ENCODE data around the gene RFLNA. TPM values are rescaled to one million over a fixed set of nuclear protein-coding genes. Genes with fewer than 3 reads are reported as not detected.

RFLNA gene
- total and polyA plus RNA-seq, 2 of the 4 experiments (the other 2 are of a cell fraction), result not detected

DNA sequence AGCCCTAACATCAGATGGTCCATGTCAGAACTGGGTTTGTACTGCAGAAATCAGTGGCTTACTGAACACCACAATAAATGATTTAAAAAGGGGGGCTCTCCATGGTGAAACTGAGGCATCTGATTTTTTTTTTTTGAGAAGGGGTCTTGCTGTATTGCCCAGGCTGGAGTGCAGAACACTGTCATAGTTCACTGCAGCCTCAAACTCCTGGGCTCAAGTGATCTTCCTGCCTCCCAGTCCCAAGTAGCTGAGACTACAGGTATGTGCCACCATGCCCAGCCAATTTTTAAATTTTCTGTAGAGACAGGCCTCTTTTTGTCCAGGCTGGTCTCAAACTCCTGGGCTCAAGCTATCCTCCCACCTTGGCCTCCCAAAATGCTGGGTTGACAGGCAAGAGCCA, 57.4 kb downstream of the RFLNA start:
- in situ Hi-C loops (cut with MboI; ENCODE audit: low sequenced_read_pairs) (no loop called here), intact Hi-C loops (cut with micrococcal nuclease) (no loop called here), dilution Hi-C loops (cut with HindIII; ENCODE audit: low sequenced_read_pairs, unreplicated experiment) (no loop called here)
- POLR2A ChIA-PET (ENCODE audit: unreplicated experiment), result no interaction called here
- Histone ChIP-seq H2BK20ac (ENCODE audit: low read depth, low read length) (no peak overlapping the region), H4K91ac (ENCODE audit: insufficient read depth, low read depth, low read length) (no peak overlapping the region), H2AK9ac (replicated peaks; ENCODE audit: low read depth, low read length, poor library complexity) (no peak overlapping the region), H3K27ac (ENCODE audit: insufficient read depth, low read length) (no peak overlapping the region), H3K36me3 (ENCODE audit: control insufficient read depth, insufficient read depth, low read length) (peaks cover 90% of the 10 kb centered on the region), H3K9me3 (ENCODE audit: control insufficient read depth, insufficient read depth, low read length) (no peaks in the 10 kb centered on the region), H2BK15ac (ENCODE audit: low read depth, low read length) (no peak overlapping the region), H3K4me3 (ENCODE audit: insufficient read depth, low read depth, low read length) (no peak overlapping the region), H3K18ac (ENCODE audit: low read depth, low read length) (no peak overlapping the region), H4K5ac (ENCODE audit: low read depth, low read length) (no peak overlapping the region), H3K9ac (ENCODE audit: low read depth, low read length) (no peak overlapping the region), H3K4me1 (ENCODE audit: control insufficient read depth, insufficient read depth, low read length) (no peaks in the 10 kb centered on the region), H4K8ac (ENCODE audit: low read depth in 2 of 2, low read length in 2 of 2) (no peak overlapping the region), H2AK5ac (ENCODE audit: low read depth, low read length) (no peak overlapping the region), H3K79me1 (ENCODE audit: low read depth in 1 of 2, low read length in 2 of 2) (peaks cover 17 to 69% of the 10 kb centered on the region in 2 experiments), H3K14ac (replicated peaks; ENCODE audit: low read depth, low read length) (no peak overlapping the region), H3K4me2 (ENCODE audit: low read depth, low read length) (no peak overlapping the region), H3K56ac (ENCODE audit: extremely low read depth, insufficient read depth, low read length) (no peak overlapping the region), H3K4ac (ENCODE audit: low read depth, low read length) (no peak overlapping the region), H2BK120ac (ENCODE audit: low read depth, low read length) (no peak overlapping the region), H4K20me1 (ENCODE audit: insufficient read depth, low read length) (peaks cover 45% of the 10 kb centered on the region), H2BK5ac (ENCODE audit: low read depth, low read length, poor library complexity, severe bottlenecking) (no peak overlapping the region), H2AFZ (replicated peaks; ENCODE audit: low read length, poor library complexity) (no peak overlapping the region), H3K27me3 (ENCODE audit: control insufficient read depth, insufficient read depth, low read length) (no peaks in the 10 kb centered on the region), H3K9me1 (ENCODE audit: insufficient read depth, low read length) (no peaks in the 10 kb centered on the region), H3K23ac (ENCODE audit: low read depth, low read length) (no peak overlapping the region)
- ATAC-seq (ENCODE audit: low read depth), result no peak
- BruUV-seq (replicated peaks), result no TSS peak
- DNase-seq, result no peak
- CTCF ChIA-PET, result interaction anchor here (0.8 kb wide), 1 partner anchor 536 kb away, joined by 3 read pairs; no protein-coding TSS in a partner anchor
- no peak for TF ChIP-seq MXI1 (IDR thresholded peaks at IDR 0.05; ENCODE audit: borderline replicate concordance, low read depth, low read length)
- no peak for TF ChIP-seq CEBPB (IDR thresholded peaks at IDR 0.05; ENCODE audit: low read depth, low read length)
- TF ChIP-seq MAZ (IDR thresholded peaks at IDR 0.05; ENCODE audit: borderline replicate concordance, low read depth, low read length), result no peak
- TF ChIP-seq CHD1 (IDR thresholded peaks at IDR 0.05; ENCODE audit: low read depth, low read length), result no peak
- no peak for TF ChIP-seq POLR2A (IDR thresholded peaks at IDR 0.05; ENCODE audit: low read depth, low read length)
- TF ChIP-seq RFX5 (IDR thresholded peaks at IDR 0.05; ENCODE audit: low read depth, low read length), result no peak
- no peak for TF ChIP-seq RCOR1 (IDR thresholded peaks at IDR 0.05; ENCODE audit: insufficient replicate concordance, low read length)
- TF ChIP-seq FOS (IDR thresholded peaks at IDR 0.05; ENCODE audit: low read depth, low read length), result no peak
- no peak for TF ChIP-seq RAD21 (IDR thresholded peaks at IDR 0.05; ENCODE audit: low read length)
- TF ChIP-seq BHLHE40 (IDR thresholded peaks at IDR 0.05; ENCODE audit: low read depth, low read length), result no peak
- TF ChIP-seq CTCF (conservative IDR thresholded peaks at IDR 0.05; ENCODE audit: low read depth, low read length), result no peak
- no peak for TF ChIP-seq SMC3 (IDR thresholded peaks at IDR 0.05; ENCODE audit: low read depth, low read length)
- no peak for TF ChIP-seq ELK1 (IDR thresholded peaks at IDR 0.05; ENCODE audit: borderline replicate concordance, low read depth, low read length)

Measured in IMR-90 (cell line).